ENCODE measurements around the gene FGFRL1.

- no peak for TF ChIP-seq EZH2 (IDR thresholded peaks at IDR 0.05; ENCODE audit: borderline replicate concordance, low read depth, low read length, poor library complexity, severe bottlenecking)
- TF ChIP-seq CTCF (conservative IDR thresholded peaks at IDR 0.05; ENCODE audit: low read depth, low read length) = no peak
Observed at GRCh38 chr4:1029529-1029928, 18.1 kb downstream of the FGFRL1 start.
